Posterior cingulate gyrus (tissue), 11 donors: ENCODE data around the gene WARS2.

ENCODE experiments used
- DNase-seq, 10 donors: peaks; one replicate each; pipeline versions ENCODE4 v3.0.0 to v3.0.0-alpha.2; 2020 to 2021; ENCODE audit warnings: mixed read lengths in 3 of 10
- intact Hi-C: fragments of 100-400 bp; cut with DNase I; formaldehyde crosslinking; loops from one replicate; pipeline ENCODE4 v1.15.1; 2023

The WARS2 gene

GRCh38 chr1:119086830-119087229, 53.6 kb downstream of the WARS2 start:
- DNase-seq: no peak
- intact Hi-C loops: no loop called here

DNA sequence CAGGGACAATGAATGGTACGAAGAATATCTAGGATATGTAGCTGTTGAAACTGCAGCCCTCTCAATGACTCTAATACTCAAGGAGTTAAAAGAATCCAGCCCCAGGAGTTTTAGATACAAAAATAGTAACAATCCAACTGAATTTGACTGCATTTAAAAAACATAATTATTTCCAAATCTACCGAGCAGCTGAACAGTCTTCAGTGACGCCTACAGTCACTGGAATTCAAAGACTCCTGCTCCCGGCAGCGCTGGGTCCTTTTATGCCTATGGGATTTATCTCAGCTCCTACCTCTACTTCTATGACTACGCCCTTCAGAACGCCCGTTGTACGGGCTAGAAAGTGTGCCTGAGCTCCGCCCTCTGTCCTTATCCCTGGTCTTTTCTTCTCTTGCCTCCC, 55.7 kb downstream of the WARS2 start:
- intact Hi-C loops: no loop called here
- DNase-seq: no peak

DNA sequence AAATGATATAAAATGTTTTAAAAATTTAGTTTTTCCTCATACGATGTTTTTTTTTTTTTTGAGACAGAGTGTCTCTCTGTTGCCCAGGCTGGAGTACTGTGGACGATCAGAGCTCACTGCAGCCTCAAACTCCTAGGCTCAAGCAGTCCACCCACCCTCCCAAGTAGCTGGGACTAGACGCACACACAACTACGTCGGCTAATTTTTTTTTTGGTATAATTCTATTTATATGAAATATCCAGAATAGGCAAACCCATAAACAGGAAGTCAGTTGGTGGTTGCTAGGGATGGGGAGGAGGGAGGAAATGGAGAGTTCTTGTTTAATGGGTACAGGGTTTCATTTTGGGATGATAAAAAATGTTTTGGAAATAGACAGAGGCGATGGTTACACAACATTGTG, 56.5 kb downstream of the WARS2 start:
- intact Hi-C loops: no loop called here

DNA sequence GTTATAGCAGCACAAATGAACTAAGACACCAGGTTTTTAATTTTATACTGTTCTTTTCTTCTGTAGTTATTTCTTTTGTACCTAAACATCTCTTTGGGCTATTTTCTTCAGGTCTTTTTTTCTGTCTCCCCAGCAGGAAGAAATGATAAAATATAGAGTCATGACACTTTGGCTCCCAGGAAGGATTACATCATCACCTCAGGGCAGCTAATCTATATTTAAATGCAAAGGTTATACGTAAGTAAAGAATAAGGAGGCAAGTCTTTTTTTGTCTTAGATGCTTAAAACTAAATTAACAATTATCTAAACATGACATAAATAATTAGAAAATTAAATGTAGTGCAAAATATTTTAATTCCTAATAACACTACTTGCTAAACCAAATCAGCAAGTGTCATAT, 57.0 kb downstream of the WARS2 start:
- intact Hi-C loops: no loop called here
- DNase-seq: no peak

More for the DNA sequence above, 56.5 kb downstream of the WARS2 start:
- no peak for DNase-seq

- intact Hi-C loops: no loop called here
- DNase-seq: no peak
Observed at GRCh38 chr1:119081700-119082099, 58.8 kb downstream of the WARS2 start.

- intact Hi-C loops: no loop called here
- DNase-seq: no peak
Observed at GRCh38 chr1:119081267-119081666, 59.2 kb downstream of the WARS2 start.

- DNase-seq: no peak
- intact Hi-C loops: no loop called here
Observed at GRCh38 chr1:119080586-119080985, 59.9 kb downstream of the WARS2 start.

- intact Hi-C loops: no loop called here
- no peak for DNase-seq
Observed at GRCh38 chr1:119079881-119080280, 60.6 kb downstream of the WARS2 start.

- DNase-seq: no peak
- intact Hi-C loops: no loop called here
Observed at GRCh38 chr1:119075614-119076013, 64.8 kb downstream of the WARS2 start.

GRCh38 chr1:119071321-119071720, 69.1 kb downstream of the WARS2 start:
- intact Hi-C loops: no loop called here

GRCh38 chr1:119069682-119070081, 70.8 kb downstream of the WARS2 start:
- intact Hi-C loops: no loop called here

More at GRCh38 chr1:119071321-119071720, 69.1 kb downstream of the WARS2 start:
- no peak for DNase-seq

DNA sequence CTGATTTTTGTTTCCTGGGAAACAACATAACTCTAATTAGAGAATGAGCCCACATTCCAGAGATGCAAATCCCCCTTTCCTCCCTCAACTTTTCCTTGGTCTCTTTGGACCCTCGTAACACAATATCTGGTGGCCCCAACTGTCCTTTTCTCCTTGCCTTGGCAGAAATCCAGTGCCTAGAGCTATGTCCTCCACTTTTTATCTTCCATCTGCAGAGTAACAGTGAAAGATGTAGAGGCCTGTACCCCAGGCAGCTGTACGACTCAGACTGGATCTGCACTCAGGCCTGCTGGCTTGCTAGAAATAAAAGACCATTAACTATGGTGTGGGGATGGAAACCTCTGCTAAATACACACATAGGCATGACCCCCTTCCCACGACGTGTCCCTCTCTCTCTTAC, 72.0 kb downstream of the WARS2 start:
- no peak for DNase-seq
- intact Hi-C loops: no loop called here

More at GRCh38 chr1:119069682-119070081, 70.8 kb downstream of the WARS2 start:
- DNase-seq: no peak

GRCh38 chr1:119061700-119062099, 78.8 kb downstream of the WARS2 start:
- intact Hi-C loops: no loop called here

GRCh38 chr1:119055568-119055967, 84.9 kb downstream of the WARS2 start:
- no peak for DNase-seq
- intact Hi-C loops: no loop called here

More at GRCh38 chr1:119061700-119062099, 78.8 kb downstream of the WARS2 start:
- no peak for DNase-seq

DNA sequence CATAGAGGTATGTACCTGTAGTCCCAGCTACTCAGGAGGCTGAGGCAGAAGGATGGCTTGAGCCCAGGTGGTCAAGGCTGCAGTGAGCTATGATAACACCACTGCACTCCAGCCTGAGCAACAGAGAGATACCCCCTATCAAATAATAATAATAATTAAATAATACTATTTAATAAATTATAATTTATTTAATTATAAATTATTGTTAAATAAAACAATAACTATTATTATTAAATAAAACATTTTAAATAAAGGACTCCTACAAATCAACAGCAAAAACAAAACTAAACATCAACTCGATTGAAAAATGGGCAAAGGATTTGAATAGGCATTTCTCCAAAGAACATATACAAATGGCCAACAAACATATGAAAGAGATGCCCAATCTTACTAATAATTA, 86.5 kb downstream of the WARS2 start:
- intact Hi-C loops: no loop called here

DNA sequence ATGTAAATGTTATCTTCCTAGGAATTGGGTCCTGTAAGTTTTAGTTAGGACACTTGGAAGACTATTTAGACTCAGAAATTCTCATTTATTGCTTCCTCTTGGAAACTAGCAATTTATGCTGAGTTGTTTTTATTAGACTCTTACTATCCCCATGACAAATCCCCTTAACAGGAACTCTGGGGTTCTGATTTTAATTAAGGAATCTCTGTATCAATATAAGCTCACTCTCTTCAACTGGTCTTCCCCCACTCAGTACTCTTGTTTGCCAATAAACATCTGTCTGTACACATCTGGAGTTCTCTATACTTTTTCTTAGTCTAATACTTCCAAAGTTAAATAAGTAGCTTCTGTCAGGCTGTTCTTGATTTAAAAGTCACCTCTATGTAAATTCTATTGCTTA, 88.2 kb downstream of the WARS2 start:
- intact Hi-C loops: no loop called here
- DNase-seq: no peak

More for the DNA sequence above, 86.5 kb downstream of the WARS2 start:
- DNase-seq: no peak

DNA sequence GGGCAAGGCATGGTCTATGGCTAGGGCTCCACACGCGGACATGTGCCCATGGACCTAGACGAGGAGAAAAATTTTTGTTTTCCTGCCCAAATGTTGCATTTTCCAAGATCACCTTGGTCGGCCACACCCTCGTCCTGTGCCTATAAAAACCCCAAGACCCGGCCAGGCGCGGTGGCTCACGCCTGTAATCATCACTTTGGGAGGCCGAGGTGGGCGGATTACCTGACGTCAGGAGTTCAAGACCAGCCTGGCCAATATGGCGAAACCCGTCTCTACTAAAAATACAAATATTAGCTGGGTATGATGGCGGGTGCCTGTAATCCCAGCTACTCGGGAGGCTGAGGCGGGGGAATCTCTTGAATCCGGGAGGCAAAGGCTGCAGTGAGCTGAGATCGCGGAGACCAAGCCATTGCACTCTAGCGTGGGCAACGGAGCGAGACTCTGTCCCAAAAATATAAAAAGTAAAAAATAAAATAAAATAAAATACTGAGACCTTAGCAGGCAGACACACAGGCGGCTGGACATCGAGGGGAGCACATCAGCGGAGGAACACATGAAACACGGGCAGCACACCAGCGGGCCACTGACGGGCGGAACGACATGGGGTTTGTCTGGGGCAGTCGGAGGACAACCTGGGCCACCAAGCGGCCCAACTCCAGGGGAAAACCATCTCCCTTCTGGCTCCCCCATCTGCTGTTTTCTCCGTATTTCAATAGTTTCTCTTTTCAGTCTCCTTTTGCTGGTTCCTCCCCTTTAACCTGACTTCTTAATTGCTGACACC, 91.6 kb downstream of the WARS2 start:
- DNase-seq: no peak
- intact Hi-C loops: no loop called here

DNA sequence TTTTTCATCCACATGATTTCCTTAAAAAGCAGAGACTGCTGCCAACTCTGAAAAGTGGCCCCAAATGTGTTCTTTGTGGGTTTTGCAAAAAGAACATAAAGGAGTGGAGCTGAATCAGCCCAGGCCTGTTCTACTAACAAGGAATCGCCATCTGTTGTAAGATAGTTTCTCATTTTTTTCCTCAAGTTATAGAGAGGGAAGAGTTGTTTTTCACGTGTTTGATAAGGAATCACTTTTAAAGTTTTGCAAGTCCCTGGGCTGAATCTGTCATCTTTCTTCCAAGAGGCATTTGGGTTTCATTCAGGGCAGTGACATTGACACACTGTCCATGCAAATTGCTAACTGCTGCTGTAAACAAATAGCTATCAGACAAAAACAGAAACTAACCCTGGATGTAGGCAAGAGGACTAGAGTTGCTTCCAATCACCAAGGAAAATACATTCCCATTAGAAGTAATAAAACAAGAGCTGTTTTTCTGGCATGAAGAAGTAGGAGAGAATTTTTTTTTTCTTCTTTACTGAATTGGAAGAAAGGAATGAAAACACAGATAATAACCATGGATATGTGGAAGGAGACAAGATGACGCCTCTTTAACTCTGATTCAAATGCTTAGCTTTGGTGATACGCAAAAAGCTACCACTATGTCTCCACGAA, 93.5 kb downstream of the WARS2 start:
- DNase-seq: no peak
- intact Hi-C loops: no loop called here

DNA sequence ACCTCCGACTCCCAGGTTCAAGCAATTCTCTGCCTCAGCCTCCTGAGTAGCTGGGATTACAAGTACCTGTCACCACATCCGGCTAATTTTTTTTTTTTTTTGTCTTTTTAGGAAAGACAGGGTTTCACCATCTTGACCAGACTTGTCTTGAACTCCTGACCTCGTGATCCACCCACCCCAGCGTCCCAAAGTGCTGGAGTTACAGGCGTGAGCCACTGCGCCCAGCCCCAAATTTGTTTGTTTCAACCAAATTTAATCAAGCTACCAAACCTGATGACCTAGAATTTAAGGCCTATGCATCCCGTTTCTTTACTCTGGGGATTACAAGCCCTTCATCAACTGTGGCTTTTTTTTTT, 94.0 kb downstream of the WARS2 start:
- intact Hi-C loops: no loop called here
- no peak for DNase-seq

DNA sequence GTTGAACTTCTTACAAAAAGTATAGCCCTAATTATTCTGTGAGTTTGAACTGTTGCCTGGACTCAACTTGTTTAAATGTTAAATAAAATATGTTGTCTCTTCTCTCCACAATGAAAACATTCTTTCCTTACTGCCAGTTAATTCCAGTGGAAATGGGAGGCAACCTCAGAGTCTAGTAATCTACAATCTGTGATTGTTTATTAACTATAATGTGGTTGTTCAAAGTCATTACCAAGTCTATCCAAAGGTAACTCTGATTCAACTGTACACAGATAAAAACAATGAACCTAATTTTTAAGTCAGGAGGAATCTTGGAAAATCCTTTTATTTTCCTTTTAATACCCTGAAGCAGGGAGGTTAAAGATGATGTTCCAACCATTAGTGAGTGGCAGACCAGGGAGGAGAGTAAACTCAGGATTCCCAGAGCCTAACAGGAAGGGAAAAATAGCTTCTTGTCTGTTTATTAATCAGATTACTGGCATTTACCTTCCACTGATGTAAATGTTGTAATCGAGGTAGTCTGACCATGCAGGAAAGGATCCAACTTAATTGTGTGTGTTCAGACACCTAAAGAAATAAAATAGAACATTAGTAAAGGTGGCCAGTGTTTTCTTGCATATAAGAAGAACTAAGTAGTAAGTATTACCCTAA, 95.2 kb downstream of the WARS2 start:
- intact Hi-C loops: no loop called here
- no peak for DNase-seq

GRCh38 chr1:119040906-119041305, 99.5 kb downstream of the WARS2 start:
- no peak for DNase-seq
- intact Hi-C loops: no loop called here

DNA sequence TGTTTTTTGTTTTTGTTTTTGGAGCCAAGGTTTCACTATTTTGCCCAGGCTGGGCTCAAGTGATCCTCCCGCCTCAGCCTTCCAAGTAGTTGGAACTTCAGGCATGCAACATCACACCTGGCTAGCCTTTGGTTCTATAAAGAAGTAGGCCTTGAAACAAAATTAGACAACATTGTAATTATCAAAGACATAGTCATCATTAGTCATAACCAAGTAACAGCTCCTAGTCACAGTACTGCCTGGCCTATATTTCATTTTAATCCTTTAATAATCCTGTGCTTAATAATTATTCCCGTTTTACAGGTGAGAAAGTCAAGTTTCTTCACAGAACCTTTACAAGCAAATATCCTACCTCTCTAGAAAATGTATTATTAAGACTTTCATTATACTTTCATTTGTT, 100.0 kb downstream of the WARS2 start:
- no peak for DNase-seq
- intact Hi-C loops: no loop called here
